Right ventricle myocardium superior (tissue), 1 donor: ENCODE results near the gene APOB. TPM values are rescaled to one million over a fixed set of nuclear protein-coding genes. Genes with fewer than 3 reads are reported as not detected.

Source experiments
- ATAC-seq: fragments of 200-7000 bp; cut with Tn5 transposase; one replicate; pipeline ENCODE4 v1.9.1; 2020; ENCODE audit warnings: mild to moderate bottlenecking; ENCODE audit not compliant: poor library complexity
- DNase-seq: peaks from one replicate; pipeline ENCODE4 v3.0.0-alpha.2; 2020
- intact Hi-C: fragments of 100-400 bp; cut with DNase I; formaldehyde crosslinking; loops from one replicate; pipeline ENCODE4 v1.11.2; 2022
- total RNA-seq: library from RNA; stranded (reverse); fragmentation: NEBNext Ultra II Directional; extraction: Animal tissue kit (Norgen Biotek cat#: 25700); gene quantifications from one replicate; pipeline ENCODE4 v1.2.1, GENCODE V29; 2021
- donor health status: DM: no; HTN: yes; CAD: no; lungs with severe emphysema.

The APOB gene
- total RNA-seq, 1 donor from 2014 or later, result 8.5 TPM

GRCh38 chr2:20997953-20998722, 45.7 kb downstream of the APOB start:
- intact Hi-C loops, result no loop called here
- DNase-seq, result no peak
- no peak for ATAC-seq

- DNase-seq, result no peak
- intact Hi-C loops, result no loop called here
- ATAC-seq, result no peak
These were observed 49.7 kb downstream of the APOB start for GRCh38 chr2:20994130-20994529.

- ATAC-seq (no peak), DNase-seq (no peak)
- intact Hi-C loops, result no loop called here
These were observed 51.6 kb downstream of the APOB start for GRCh38 chr2:20992201-20992711.

- no peak for ATAC-seq
- no peak for DNase-seq
- intact Hi-C loops, result no loop called here
These were observed 53.1 kb downstream of the APOB start for GRCh38 chr2:20990442-20991430.

DNA sequence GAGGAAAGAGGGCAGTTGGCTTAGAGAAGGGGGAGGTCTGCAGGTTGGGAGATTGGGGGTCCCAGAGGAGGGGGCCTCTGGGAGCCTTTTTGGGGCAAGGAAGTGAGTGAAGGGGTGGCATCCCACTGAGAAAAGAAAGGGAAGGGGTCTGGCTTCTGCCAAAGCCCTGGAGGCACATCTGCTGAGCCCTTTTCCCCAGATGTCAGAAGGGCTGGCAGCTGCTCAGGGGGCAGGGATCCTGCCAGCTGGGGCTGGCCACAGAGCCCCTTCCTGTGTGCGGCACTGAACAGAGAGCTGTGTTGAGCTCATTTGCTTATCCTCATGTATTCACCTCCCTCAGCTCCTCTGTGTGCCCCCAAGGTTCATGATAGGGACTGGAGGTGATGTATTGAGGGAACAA, 54.5 kb downstream of the APOB start:
- no peak for DNase-seq
- intact Hi-C loops, result no loop called here

GRCh38 chr2:20988905-20989304, 55.0 kb downstream of the APOB start:
- intact Hi-C loops, result no loop called here
- no peak for ATAC-seq
- DNase-seq, result no peak

More for the DNA sequence above, 54.5 kb downstream of the APOB start:
- ATAC-seq, result no peak

GRCh38 chr2:20986024-20986939, 57.6 kb downstream of the APOB start:
- ATAC-seq, result no peak
- DNase-seq, result no peak
- intact Hi-C loops, result no loop called here

DNA sequence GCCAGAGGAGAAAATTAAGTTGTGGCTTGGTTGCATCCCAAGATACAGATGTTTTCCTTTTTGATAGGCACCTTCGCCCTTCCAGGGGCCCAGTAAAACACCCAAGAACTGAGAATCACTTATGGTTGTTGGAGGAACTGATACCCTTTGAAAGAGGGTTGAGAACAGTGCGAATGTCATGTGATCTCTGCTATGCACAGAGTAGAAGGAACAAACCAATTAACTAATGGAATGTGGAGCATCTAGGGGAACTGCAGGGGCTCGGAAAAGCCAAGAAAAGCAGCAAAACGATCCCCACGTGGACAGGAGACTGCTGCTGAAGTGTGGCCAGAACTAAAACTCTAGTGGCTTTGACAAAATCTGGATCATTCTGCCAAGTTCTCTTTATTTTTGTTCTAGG, 58.8 kb downstream of the APOB start:
- intact Hi-C loops, result no loop called here
- ATAC-seq (no peak), DNase-seq (no peak)

- intact Hi-C loops, result no loop called here
- ATAC-seq, result no peak
These were observed 59.5 kb downstream of the APOB start for GRCh38 chr2:20984408-20984807.

GRCh38 chr2:20983844-20984243, 60.0 kb downstream of the APOB start:
- DNase-seq, result no peak
- intact Hi-C loops, result no loop called here
- ATAC-seq, result no peak

More at GRCh38 chr2:20984408-20984807, 59.5 kb downstream of the APOB start:
- no peak for DNase-seq

DNA sequence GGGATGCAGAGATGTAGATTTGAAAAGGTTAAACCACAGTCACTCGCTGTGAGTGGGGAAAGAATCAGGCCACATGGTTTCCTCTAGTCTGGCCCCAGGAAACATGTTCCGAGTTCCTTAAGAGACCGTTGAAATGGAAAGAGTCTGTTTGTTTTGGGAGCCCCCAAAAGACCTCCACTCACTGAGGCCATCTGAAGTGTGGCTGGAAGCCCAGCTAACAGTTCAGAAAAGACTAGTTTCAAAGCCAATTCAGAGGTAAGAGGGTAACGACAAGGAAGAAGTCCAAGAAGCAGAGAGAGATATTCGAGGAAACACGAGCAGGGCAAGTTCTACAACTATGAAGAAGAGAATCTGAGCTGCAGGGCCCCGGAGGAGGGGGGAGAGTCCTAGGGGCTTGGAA, 61.0 kb downstream of the APOB start:
- DNase-seq (no peak), ATAC-seq (no peak)
- intact Hi-C loops, result no loop called here

DNA sequence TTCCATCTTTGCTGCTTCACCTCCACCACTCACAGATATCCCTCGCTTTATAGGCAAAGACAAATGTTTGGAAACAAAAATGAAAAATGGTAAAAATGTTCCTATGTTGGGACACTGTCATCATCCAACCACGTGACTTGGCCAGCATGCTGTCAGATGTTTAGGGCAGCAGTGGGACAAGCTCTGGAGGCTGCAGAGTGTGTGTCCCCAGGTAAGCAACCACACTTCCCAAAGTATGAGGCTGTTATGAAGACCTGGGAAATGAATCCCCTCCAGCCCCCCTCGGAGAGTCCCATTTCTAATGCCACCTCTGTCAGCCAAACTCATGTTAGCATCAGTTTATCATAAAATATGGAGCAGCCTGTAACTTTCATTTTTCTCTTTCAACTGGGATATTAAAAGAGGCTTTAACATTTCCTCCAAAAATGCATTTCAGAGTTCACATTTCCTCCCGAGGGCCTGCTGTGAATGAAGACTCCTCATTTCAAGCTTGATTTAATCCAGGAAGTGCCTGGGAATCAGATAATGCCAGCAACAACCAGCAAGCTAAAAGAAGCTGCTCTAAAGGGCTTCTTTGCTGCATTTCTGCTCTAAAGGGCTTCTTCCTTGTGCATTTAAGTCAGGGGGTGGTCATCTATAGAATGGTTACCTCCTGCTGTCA, 66.2 kb downstream of the APOB start:
- ATAC-seq (no peak), DNase-seq (no peak)
- intact Hi-C loops, result no loop called here

GRCh38 chr2:20976527-20976926, 67.3 kb downstream of the APOB start:
- ATAC-seq, result no peak
- intact Hi-C loops, result no loop called here
- no peak for DNase-seq

DNA sequence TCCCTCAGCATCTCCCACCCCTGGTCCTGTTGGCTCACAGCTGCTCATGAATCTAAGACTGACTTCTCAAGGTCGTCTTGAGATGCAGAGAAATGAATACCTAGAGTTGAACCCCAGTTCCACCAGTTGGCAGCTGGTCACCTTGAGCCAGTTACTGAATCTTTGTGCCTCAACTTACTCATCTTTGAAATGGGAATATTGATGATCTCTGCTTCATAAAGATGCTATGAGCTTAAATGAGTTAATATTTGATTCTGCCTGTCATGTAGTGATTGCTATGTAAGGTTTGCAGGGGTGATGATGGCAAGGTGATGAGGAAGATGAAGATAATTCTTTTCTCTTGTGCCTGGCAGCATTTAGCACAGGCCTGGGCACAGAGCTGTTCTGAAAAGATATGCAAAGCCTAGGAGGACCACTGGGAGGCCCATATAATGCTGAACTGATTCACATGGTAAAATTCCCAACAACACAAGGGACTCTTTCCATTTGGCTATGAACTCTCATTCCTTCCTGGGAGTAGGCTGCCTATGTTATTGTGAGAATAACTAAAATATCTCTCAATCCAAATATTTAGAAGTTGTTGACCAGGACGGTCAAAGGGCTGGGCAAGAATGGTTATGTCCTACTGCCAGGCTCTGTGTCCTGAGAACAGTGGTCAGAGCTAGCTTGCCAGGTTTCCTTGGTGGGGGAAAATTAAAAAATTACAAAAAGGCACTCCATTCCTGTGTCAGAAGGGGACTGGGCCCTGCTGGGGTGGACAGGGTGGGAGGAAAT, 70.9 kb downstream of the APOB start:
- DNase-seq, result no peak

DNA sequence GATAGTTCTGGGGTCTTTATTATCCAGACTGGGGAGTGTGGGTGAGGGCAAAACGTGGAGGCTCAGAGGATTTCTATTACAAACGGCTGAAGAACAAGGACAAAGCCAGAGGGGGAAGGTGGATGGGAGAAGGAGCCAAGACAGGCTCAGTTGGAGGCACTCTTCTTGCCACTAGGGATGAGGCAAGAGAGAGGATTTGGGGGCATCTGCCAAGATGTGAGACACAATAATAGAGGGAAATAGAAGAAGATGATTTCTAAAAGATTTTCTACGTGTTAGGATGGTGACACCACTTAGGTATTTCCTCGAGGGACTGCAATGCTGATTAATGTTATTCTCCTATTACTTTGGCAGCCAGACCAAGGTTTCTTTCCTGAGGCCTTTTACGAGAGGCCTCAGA, 71.8 kb downstream of the APOB start:
- DNase-seq (no peak), ATAC-seq (no peak)
- intact Hi-C loops, result no loop called here

More for the DNA sequence above, 70.9 kb downstream of the APOB start:
- intact Hi-C loops, result no loop called here
- ATAC-seq, result no peak

- DNase-seq, result no peak
- no peak for ATAC-seq
- intact Hi-C loops, result no loop called here
These were observed 73.8 kb downstream of the APOB start for GRCh38 chr2:20970068-20970467.

DNA sequence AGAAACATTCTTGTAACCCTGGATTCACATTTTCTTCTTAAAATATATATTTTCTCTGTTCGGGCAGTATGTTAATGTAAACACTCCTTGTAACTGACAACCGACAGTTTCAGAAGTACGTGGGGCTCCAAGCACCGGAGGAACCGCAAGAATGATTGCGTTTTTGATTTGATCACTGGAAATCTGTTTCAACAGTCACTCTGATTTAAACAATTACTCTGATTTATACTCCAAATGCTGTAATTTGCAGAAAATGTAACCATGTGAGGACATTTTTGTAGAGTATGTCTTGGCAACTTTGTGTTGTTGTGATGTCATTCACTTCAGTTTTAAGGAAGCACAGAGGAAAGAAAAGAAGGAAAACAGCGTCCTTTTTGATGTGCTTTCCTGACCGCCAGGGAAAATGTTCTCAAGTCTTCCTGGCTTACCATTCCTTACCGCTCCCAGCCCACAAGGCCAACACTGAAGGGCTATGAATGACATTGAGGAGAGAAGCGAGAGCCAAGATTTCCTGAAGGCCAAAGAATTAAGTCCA, 77.7 kb downstream of the APOB start:
- intact Hi-C loops, result no loop called here
- ATAC-seq (no peak), DNase-seq (no peak)
